Measurements from ENCODE around the gene BCKDHA.
"Not testable (repeated sequence)": the region's sequence is repeated elsewhere in the genome, so short reads cannot be mapped to it uniquely, and the experiment has no call there.

Gene BCKDHA

GRCh38 chr19:41427647-41428480 is 30.2 kb downstream of the BCKDHA start:
- DNase-seq: no peak

- DNase-seq: no peak
Observed at GRCh38 chr19:41428481-41428859, 30.9 kb downstream of the BCKDHA start.

DNA sequence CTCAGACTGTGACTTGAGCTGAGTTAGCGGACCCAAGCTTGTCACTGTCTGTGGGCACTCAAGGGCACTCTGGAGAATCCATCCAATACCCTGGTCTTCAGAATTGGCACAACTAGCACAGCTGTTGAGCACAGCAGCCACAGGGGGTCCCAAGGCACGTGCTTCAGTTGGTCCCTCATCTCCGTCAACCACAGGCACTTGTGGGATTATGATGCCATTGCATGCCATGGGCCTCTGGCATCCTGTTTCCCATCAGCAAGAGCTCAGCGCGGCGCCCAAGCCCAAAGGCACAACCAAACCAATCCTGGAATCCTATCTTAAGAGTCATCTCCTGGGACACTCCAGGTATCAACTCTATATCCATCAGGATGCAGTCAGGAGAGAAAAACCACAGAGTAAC is 33.3 kb downstream of the BCKDHA start:
- DNase-seq: no peak

- DNase-seq: no peak
Observed at GRCh38 chr19:41431426-41432386, 34.1 kb downstream of the BCKDHA start.

DNA sequence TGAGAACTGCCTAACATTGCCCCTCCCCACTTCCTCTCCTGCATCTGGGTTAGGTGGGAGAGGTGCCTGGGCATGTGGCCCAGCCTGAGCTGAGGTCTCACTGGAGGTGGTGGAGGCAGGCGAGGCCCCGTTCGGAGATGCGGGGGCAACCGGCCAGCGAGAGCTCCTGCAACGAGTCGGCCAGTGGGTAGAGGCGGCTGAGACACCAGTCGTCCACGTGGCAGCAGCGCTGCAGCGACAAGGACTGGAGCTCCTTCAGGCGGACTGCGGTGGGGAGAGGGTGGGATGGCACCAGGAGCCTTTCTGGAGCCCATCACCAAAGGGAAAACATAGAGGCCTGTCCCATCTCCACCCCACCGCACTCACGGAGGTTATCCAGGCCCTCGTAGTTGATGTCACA is 35.6 kb downstream of the BCKDHA start:
- no peak for DNase-seq

- no peak for DNase-seq
Observed at GRCh38 chr19:41434450-41434849, 36.8 kb downstream of the BCKDHA start.

GRCh38 chr19:41435376-41435775 is 37.8 kb downstream of the BCKDHA start:
- not testable (repeated sequence) for DNase-seq

- DNase-seq: no peak
Observed at GRCh38 chr19:41435936-41436673, 38.5 kb downstream of the BCKDHA start.

GRCh38 chr19:41436674-41436951 is 39.0 kb downstream of the BCKDHA start:
- no peak for DNase-seq

- DNase-seq: no peak
Observed at GRCh38 chr19:41437944-41438574, 40.4 kb downstream of the BCKDHA start.

DNA sequence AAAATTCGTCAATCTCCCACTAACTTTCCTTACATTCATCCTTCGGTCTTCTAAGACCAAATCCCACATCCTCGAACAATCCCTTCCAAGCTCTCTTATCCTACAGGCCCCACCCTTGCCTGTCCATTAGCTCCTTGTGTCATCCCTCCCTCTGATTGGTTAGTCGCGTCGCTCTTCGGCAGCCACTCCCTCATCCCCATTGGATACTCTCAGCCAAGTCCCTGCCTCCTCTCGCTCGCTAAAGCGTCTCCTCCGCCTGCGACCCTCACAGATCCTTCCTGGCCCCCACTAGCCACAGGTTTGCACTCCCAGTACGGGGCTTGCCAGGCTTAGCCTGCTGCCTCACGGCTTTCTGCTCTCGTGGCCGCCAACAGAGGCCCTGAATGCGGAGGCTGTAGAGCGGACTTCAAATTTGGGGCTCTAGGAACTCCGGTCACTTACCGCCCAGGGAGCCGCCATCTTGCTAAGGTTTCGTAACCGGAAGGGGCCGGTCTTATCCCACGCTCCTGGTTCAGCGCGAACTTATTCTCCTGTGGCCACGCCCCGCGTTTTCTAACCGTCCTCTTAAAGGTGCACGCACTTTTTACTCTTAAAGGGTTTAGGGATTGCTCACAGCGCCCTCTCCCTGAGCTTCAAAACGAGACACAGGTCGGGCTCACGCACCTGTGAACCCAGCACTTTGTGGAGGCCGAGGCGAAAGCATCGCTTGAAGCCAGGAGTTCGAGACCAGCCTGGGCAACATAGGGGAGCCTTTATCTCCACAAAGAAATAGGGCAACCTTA is 42.0 kb downstream of the BCKDHA start, which contains the start of gene DMAC2:
Gene DMAC2 (minus strand): TSS at position 472 of the 782 bp plus-strand sequence. CDS start 13 bp downstream, at position 459.
- DNase-seq: peak; percentile 100

- no peak for DNase-seq
Observed at GRCh38 chr19:41441321-41441945, 43.8 kb downstream of the BCKDHA start.

DNA sequence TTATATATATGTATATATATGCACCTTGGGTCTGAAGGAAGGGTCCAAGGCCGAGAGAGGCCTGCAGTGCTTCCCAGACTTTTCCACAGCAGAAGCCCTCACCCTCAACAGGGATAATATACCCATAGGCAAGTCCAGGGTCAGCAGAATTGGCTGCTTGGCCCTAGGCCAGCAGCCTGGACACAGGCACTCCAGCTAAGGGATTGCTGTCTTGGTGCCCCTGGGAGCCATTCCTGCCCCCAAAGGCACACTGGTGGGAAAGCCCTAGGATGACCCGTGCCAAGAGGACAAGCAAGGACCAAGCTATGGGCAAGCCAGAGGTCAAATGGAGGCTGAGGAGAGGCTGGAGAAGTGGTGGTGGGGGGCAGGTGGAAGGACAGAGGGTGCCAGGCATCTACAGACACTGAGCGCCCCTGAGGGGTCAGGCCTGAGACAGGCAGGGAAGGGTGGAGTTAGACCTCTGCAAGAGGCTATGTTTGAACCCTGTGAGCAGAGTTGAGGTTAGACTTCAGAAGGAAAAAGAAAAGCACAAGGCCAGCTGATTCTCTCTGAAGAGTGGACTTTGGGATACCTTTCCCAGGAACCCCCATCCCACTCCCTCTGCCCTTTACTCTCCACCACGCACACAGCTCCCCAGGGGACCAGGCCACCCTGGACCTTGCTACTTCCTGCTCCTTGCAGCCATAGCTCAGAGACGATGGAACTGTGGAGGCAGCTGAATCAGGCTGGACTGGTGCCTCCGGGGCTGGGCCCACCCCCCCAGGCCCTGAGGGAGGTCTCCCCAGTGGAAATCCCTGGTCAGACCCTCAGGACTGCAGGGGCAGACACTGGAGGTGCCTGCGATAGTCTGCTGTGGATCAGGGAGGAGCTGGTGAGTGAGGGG is 45.1 kb downstream of the BCKDHA start, which contains the start of gene ERICH4:
Gene ERICH4 (plus strand): TSS at position 684 of the 883 bp plus-strand sequence. CDS start 14 bp downstream, at position 698.
- DNase-seq: no peak

DNA sequence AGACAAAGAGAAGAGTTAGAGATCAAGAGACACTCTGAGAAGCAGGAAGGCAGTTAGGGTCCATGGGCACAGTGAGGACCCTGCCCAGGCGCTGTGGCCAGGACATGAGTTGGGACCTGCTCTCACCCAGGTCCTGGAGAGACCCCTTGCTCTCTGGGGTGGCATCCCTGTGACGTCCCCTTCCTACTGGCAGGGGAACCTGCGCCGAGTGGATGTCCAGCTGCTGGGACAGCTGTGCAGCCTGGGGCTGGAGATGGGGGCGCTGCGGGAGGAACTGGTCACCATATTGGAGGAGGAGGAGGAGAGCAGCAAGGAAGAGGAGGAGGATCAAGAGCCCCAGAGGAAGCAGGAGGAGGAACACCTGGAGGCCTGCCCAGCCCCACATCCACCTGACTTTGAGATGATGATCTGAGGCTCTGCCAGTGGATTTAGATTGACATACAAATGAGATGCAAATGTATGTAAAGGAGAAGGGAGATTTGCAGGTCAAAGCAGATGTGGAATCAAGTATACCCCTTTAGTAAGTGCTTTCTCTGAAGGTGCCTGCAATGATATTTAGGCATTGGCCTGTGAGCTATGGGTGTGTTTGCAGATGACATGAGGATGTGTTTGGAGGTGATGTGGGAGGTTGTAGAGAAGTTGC is 46.3 kb downstream of the BCKDHA start:
- no peak for DNase-seq

- no peak for DNase-seq
Observed at GRCh38 chr19:41445575-41445974, 48.0 kb downstream of the BCKDHA start.

DNA sequence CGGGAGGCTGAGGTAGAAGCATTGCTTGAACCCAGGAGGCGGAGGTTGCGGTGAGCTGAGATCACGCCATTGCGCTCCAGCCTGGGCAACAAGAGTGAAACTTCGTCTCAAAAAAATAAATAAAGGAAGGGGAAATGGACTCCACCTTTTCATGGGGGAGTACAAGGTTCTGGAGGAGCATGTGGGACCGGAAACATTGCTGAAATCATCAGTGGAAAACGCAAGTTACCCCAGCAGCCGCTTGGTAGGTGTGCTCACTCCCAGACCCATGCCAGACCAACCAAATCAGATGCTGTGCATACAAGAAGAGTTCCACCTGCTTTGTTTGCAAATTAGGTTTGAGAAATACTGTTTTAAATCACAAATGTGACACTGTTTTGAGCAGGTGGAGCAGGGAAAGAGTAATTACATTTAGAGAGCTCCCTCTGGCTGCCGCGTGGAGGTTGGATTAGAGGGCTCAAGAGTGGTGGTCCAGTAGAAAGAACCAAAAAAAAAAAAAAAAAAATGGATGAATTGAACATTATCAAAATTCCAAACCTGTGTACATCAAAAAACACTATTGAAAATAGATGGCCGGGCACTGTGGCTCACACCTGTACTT is 50.2 kb downstream of the BCKDHA start:
- DNase-seq: no peak

DNA sequence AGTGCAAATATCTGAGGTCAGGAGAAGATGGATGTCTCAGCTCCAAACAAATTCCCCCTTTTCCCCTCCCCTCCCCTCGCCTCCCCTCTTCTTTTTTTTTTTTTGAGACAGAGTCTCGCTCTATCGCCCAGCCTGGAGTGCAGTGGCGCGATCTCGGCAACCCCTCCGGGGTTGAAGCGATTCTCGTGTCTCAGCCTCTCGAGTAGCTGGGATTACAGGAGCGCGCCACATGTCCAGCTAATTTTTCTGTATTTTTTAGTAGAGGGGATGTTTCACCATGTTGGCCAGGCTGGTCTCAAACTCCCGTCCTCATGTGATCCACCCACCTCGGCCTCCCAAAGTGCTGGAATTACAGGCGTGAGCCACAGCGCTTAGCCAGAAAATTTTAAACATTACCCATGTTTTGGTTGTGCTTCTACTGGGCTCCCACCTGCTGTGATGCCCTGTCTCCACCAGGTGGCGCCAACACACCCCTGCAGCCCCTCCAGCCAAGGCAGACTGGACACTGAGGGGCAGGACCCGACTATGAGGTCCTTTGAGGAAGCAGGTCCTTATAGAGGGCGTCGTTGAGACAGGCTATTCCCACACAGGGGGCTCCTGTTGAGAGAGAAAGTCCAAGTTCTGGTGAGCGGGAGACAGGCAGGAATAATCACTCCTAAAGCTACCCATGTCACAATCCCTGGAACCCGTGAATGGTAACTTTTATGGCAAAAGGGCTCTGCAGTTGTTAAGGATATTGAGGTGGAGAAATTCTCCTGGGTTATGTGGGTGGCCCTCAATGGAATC is 51.7 kb downstream of the BCKDHA start:
- DNase-seq: peak; percentile 79

GRCh38 chr19:41449865-41450178 is 52.2 kb downstream of the BCKDHA start:
- no peak for DNase-seq

Measured in NCI-H82 (cell line).